PC-9 (cell line): ENCODE measurements around the gene RAB4B.

Experiments used
- CTCF ChIP-seq: fragments of 200-600 bp; sonication (generic); conservative IDR thresholded peaks from 2 replicates; pipeline ENCODE4 v1.6.1; 2017; ENCODE audit warnings: mixed run types, antibody characterized with exemption, mild to moderate bottlenecking, moderate library complexity
- EZH2 ChIP-seq: fragments of 200-600 bp; sonication (generic); IDR thresholded peaks from 2 replicates; pipeline ENCODE4 v1.8.0; 2017; ENCODE audit warnings: antibody characterized with exemption, low read depth

GRCh38 chr19:40831502-40832430 is 53.7 kb downstream of the RAB4B start:
- TF ChIP-seq CTCF (no peak), EZH2 (no peak)
